ENCODE data around the gene POU6F1.

POU6F1 gene

DNA sequence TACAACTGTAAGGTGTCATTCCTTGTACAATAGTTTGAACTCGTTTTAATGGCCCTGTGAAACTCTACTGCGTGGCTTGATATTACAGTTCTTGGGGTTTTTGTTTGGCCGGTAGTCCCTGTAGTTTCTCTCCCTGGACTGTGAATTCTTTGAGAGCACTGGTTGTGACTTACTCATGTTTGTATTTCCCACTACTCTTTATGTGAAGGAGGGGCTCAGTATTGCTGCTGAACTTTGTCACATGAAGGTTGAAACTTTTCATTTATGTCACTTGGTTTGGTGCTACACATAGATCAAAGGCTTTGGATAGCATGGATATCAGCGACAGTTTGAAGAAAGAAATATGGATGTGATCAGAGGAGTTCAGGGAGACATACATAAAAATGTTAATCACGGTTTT is 1.5 kb upstream of the POU6F1 start:
- DNase-seq (ENCODE audit: low read depth): no peak
- peak overlapping the region; percentile 97 for H3K4me3 ChIP-seq (ENCODE audit: low read depth, low read length)
- TF ChIP-seq CTCF (IDR thresholded peaks at IDR 0.05; ENCODE audit: insufficient read depth, low read depth, low read length, missing control alignments): no peak

DNA sequence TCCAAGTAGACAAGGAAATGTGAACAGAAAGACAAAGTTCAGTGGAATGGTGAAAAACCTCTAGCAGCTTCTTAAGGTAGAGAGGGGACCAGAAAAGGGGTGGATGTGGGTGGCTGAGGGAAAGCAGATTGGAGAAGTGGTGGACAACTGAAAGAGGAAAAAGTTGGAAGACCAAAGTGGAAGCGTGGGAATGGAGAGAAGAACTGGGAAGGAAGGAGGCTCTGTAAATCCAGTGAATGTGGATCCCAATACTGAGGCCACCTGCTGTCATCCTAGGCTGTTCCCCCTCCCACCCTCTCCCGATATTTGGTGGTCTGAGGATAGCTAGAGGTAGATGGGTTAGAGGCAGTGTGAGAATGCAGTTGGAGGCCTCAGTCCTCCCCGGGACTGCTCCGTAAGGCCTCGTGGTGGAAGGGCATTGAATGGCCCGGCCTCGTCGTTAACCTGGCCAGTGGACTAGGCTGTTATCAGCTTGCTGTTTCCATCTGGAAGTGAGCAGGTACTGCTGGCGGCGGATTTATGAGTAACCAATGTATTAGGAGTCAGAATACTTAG is 822 bp upstream of the POU6F1 start:
- DNase-seq (ENCODE audit: low read depth): peak; percentile 9
- peak overlapping the region; percentile 97 for H3K4me3 ChIP-seq (ENCODE audit: low read depth, low read length)

DNA sequence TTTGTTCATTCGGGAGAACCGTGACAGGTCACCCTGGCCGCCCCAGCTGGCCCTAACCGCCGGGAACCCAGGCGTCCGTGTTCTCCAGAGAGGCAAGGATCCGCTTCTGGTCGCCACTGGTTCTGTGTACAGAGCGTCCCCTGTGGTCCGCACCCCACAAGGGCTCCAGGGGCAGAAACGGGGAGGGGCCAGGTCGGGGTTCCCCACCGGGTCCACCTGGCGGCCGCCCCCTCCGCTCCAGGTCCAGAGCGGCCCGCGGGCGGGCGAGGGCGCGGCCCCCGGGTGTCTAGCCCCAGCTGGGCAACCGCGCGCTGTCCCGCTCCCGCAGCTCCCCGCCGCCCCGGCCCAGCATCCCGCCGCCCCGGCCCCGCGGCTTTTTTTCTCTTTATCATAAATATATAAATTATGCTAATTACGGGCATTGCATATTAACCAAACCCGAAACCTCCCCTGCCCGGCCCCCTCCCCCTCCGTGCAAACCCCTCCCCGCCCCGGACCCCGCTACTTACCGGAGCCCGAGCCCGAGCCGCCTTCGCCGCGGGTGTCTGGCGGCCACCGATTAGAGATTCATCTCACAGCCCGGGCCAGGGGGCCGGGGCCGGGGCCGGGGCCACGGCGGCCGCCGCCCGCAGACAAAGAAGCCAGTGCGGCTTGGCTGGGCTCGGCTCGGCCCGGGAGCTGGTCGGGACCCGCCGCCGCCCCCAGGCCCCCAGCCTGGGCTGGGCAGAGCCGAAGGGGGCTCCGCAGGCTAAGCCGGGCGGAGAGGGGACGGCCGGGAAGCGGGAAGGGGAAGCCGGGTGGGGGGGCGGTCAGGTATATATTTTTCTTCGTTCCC is 512 bp downstream of the POU6F1 start:
- peak overlapping the region; percentile 97 for H3K4me3 ChIP-seq (ENCODE audit: low read depth, low read length)
- TF ChIP-seq CTCF (IDR thresholded peaks at IDR 0.05; ENCODE audit: insufficient read depth, low read depth, low read length, missing control alignments): peak; percentile 25
- peak; percentile 65 for DNase-seq (ENCODE audit: low read depth)

More for the DNA sequence above, 822 bp upstream of the POU6F1 start:
- TF ChIP-seq CTCF (IDR thresholded peaks at IDR 0.05; ENCODE audit: insufficient read depth, low read depth, low read length, missing control alignments): no peak

DNA sequence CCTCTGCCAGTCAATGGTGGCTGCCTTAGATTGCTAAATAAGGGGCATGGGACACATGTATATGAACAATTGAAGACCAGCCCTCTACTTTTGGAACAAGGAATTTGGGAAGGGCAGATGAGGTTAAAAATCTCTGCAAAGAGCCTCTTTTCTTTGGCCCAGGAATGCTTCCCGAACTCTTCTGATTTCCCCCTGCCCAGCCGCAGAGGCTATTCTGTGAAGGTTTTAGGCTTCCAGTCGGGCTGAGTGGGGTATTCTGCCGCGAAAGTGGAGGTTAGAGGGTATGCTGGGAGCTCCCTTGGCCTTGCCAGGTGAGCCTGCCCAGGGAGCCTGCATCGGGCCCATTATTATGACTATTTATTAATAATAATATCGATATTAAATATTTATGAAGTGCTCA is 1.2 kb downstream of the POU6F1 start:
- DNase-seq (ENCODE audit: low read depth): no peak
- no peak overlapping the region; the same call in 1 of the 2 replicates for H3K4me3 ChIP-seq (ENCODE audit: low read depth, low read length)
- TF ChIP-seq CTCF (IDR thresholded peaks at IDR 0.05; ENCODE audit: insufficient read depth, low read depth, low read length, missing control alignments): no peak

- TF ChIP-seq CTCF (IDR thresholded peaks at IDR 0.05; ENCODE audit: insufficient read depth, low read depth, low read length, missing control alignments): no peak
- no peak overlapping the region for H3K4me3 ChIP-seq (ENCODE audit: low read depth, low read length)
- no peak for DNase-seq (ENCODE audit: low read depth)
These were observed 3.0 kb downstream of the POU6F1 start for GRCh38 chr12:51214895-51215294.

GRCh38 chr12:51210690-51211395 is 7.0 kb downstream of the POU6F1 start:
- H3K4me3 ChIP-seq (ENCODE audit: low read depth, low read length): no peak overlapping the region
- no peak for TF ChIP-seq CTCF (IDR thresholded peaks at IDR 0.05; ENCODE audit: insufficient read depth, low read depth, low read length, missing control alignments)
- no peak for DNase-seq (ENCODE audit: low read depth)
